ENCODE measurements around the gene PRRT3. TPM values are rescaled to one million over a fixed set of nuclear protein-coding genes. Genes with fewer than 3 reads are reported as not detected.

The PRRT3 gene
- total and polyA plus RNA-seq, 9 of the 15 experiments (the other 6 are each of a cell fraction or from before 2014, with no cell fraction given), result 0.06 to 1.9 (median 1.2) TPM

DNA sequence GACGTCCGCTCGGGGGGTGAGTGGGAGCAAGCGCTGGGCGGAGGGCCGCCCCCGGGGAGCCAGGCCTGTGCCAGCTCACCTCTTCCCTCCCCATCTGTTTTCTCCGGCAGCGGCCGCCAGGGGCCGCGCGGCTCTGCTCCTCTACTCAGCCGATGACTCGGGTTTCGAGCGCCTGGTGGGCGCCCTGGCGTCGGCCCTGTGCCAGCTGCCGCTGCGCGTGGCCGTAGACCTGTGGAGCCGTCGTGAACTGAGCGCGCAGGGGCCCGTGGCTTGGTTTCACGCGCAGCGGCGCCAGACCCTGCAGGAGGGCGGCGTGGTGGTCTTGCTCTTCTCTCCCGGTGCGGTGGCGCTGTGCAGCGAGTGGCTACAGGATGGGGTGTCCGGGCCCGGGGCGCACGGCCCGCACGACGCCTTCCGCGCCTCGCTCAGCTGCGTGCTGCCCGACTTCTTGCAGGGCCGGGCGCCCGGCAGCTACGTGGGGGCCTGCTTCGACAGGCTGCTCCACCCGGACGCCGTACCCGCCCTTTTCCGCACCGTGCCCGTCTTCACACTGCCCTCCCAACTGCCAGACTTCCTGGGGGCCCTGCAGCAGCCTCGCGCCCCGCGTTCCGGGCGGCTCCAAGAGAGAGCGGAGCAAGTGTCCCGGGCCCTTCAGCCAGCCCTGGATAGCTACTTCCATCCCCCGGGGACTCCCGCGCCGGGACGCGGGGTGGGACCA is 19.2 kb downstream of the PRRT3 start (continued):
- TF ChIP-seq BRCA1 (IDR thresholded peaks at IDR 0.05), result no peak
- TF ChIP-seq BRCA1 (CRISPR knock-in tag; IDR thresholded peaks at IDR 0.05), result peak; percentile 96; the same call in 1 of the 2 replicates
- TF ChIP-seq, protein P1, sequence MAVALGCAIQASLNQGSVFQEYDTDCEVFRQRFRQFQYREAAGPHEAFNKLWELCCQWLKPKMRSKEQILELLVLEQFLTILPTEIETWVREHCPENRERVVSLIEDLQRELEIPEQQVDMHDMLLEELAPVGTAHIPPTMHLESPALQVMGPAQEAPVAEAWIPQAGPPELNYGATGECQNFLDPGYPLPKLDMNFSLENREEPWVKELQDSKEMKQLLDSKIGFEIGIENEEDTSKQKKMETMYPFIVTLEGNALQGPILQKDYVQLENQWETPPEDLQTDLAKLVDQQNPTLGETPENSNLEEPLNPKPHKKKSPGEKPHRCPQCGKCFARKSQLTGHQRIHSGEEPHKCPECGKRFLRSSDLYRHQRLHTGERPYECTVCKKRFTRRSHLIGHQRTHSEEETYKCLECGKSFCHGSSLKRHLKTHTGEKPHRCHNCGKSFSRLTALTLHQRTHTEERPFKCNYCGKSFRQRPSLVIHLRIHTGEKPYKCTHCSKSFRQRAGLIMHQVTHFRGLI (CRISPR knock-in tag; IDR thresholded peaks at IDR 0.05), result no peak
- peak; percentile 56; the same call in 1 of the 2 replicates for TF ChIP-seq RBM34 (IDR thresholded peaks at IDR 0.05; ENCODE audit: borderline replicate concordance, insufficient read depth, low read length)

DNA sequence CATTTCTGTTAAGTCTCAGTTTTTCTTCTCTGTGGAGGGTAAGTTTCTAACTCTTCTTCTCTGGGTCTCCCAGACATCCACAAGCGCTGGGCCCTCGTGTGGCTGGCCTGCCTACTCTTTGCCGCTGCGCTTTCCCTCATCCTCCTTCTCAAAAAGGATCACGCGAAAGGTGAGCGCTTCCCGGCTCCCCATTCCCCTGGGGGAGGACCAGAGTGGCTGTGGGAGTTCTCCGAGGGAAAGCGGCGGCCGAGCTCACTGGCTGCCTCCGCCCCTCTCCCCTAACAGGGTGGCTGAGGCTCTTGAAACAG is 19.7 kb downstream of the PRRT3 start:
- no peaks in the 10 kb centered on the region for H4K20me1 ChIP-seq (replicated peaks; ENCODE audit: control insufficient read depth, insufficient read depth, low read length)
- no peaks in the 10 kb centered on the region for H3K9me1 ChIP-seq (ENCODE audit: control insufficient read depth, insufficient read depth, low read length)
- ATAC-seq (no peak), FAIRE-seq (no peak), DNase-seq (ENCODE audit: extremely low read depth in 1 of 4, low spot score in 3 of 4) (no peak)
- intact Hi-C loops (cut with micrococcal nuclease) (loop anchor here (1.0 to 10.0 kb wide), 7 partner anchors 44 to 292 kb away; partner anchors contain the start of genes FANCD2 and VHL), in situ Hi-C loops (cut with MboI) (no loop called here)
- peak overlapping the region; percentile 57 for H3K4me3 ChIP-seq
- peaks cover 11 to 39% of the 10 kb centered on the region in 2 experiments; a peak in 4 of 5 replicates for H3K4me1 ChIP-seq (replicated peaks in 1 of 2; ENCODE audit: control insufficient read depth in 2 of 2, insufficient read depth in 2 of 2, low read length in 2 of 2)
- peaks cover 20% of the 10 kb centered on the region for H3K79me2 ChIP-seq (ENCODE audit: control insufficient read depth, insufficient read depth, low read length)
- peak overlapping the region; percentile 89 for H2AFZ ChIP-seq (ENCODE audit: low read depth, low read length)
- no peaks in the 10 kb centered on the region for H3K9me3 ChIP-seq (replicated peaks; ENCODE audit: control insufficient read depth, insufficient read depth, low read depth, low read length)
- peak overlapping the region; percentile 88 for H3K27ac ChIP-seq (ENCODE audit: extremely low read depth, low read depth, low read length)
- TF ChIP-seq ZBTB8A (IDR thresholded peaks at IDR 0.05; ENCODE audit: partially characterized antibody) (no peak), PHB (CRISPR knock-in tag; IDR thresholded peaks at IDR 0.05) (0 out of 2 replicates have a peak, but pooled peaks have one; percentile 43)
- TF ChIP-seq, protein P2, sequence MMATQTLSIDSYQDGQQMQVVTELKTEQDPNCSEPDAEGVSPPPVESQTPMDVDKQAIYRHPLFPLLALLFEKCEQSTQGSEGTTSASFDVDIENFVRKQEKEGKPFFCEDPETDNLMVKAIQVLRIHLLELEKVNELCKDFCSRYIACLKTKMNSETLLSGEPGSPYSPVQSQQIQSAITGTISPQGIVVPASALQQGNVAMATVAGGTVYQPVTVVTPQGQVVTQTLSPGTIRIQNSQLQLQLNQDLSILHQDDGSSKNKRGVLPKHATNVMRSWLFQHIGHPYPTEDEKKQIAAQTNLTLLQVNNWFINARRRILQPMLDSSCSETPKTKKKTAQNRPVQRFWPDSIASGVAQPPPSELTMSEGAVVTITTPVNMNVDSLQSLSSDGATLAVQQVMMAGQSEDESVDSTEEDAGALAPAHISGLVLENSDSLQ (IDR thresholded peaks at IDR 0.05), result no peak
- no peaks in the 10 kb centered on the region for H3K27me3 ChIP-seq (ENCODE audit: control insufficient read depth in 2 of 2, insufficient read depth in 2 of 2, low read length in 2 of 2)
- ChIA-PET CTCF (ENCODE audit: low intra/inter-chr PET ratio) (interaction anchor here (0.6 to 1.3 kb wide), 3 partner anchors 51 to 109 kb away, joined by 4 to 7 read pairs (median 6); no protein-coding TSS in a partner anchor), POLR2A (interaction anchor here (0.6 to 3.4 kb wide), 17 partner anchors 9 to 382 kb away, joined by 3 to 15 read pairs (median 5); partner anchors contain the start of genes BRK1, EMC3, IL17RC and IL17RE)
- peak overlapping the region; percentile 81 for H3K4me2 ChIP-seq (ENCODE audit: insufficient read depth, low read length)
- WGBS (ENCODE audit: insufficient coverage, low coverage, missing lambda C conversion rate), result 15% methylated on average over 13 of the region's 13 CpGs
- H3K36me3 ChIP-seq (ENCODE audit: control insufficient read depth, insufficient read depth, low read length), result peaks cover 21% of the 10 kb centered on the region
- BruUV-seq (replicated peaks), result no TSS peak
- peak overlapping the region; percentile 76 to 99 for H3K9ac ChIP-seq (ENCODE audit: insufficient read depth in 1 of 2, low read depth in 2 of 2, low read length in 2 of 2)

Measured in K562 (cell line).